GM12865 (cell line): ENCODE results near the gene PGGHG.

Experiments
- DNase-seq: peaks from one replicate; pipeline ENCODE4 v3.0.0; 2010; ENCODE audit warnings: low read depth
- H3K4me3 ChIP-seq: 2 replicates; pipeline ENCODE4 v1.5.1; 2011; ENCODE audit warnings: mild to moderate bottlenecking, low read depth, low read length, control low read depth
- TF ChIP-seq, protein P1 (sequence below): IDR thresholded peaks from 2 replicates; pipeline ENCODE4 v1.5.1; 2011; ENCODE audit warnings: low read length, control low read depth, low read depth, inconsistent platforms; ENCODE audit not compliant: insufficient read depth; ENCODE audit errors: missing control alignments

The PGGHG gene

DNA sequence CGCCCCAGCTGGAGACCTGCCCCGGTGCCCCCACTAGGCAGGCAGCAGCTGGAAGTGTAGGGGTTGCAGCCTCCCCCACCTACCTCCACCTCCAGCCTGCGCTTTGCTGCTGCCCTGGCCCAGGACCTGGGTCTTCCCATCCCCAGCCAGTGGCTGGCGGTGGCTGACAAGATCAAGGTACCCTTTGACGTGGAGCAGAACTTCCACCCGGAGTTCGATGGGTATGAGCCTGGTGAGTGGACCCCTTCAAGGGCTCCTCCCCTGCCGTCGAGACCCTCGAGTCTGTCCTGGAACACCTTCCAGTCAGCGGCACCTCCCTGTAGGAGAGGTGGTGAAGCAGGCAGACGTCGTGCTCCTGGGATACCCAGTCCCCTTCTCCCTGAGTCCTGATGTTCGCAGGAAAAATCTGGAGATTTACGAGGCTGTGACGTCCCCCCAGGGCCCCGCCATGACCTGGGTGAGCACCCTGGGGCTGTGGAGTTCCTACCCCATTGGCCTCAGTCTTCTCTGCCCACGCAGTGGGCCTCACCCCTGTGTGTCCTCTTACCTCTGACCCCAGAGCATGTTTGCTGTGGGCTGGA is 4.4 kb downstream of the PGGHG start:
- H3K4me3 ChIP-seq = no peak overlapping the region
- TF ChIP-seq, protein P1, sequence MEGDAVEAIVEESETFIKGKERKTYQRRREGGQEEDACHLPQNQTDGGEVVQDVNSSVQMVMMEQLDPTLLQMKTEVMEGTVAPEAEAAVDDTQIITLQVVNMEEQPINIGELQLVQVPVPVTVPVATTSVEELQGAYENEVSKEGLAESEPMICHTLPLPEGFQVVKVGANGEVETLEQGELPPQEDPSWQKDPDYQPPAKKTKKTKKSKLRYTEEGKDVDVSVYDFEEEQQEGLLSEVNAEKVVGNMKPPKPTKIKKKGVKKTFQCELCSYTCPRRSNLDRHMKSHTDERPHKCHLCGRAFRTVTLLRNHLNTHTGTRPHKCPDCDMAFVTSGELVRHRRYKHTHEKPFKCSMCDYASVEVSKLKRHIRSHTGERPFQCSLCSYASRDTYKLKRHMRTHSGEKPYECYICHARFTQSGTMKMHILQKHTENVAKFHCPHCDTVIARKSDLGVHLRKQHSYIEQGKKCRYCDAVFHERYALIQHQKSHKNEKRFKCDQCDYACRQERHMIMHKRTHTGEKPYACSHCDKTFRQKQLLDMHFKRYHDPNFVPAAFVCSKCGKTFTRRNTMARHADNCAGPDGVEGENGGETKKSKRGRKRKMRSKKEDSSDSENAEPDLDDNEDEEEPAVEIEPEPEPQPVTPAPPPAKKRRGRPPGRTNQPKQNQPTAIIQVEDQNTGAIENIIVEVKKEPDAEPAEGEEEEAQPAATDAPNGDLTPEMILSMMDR = no peak
- no peak for DNase-seq

DNA sequence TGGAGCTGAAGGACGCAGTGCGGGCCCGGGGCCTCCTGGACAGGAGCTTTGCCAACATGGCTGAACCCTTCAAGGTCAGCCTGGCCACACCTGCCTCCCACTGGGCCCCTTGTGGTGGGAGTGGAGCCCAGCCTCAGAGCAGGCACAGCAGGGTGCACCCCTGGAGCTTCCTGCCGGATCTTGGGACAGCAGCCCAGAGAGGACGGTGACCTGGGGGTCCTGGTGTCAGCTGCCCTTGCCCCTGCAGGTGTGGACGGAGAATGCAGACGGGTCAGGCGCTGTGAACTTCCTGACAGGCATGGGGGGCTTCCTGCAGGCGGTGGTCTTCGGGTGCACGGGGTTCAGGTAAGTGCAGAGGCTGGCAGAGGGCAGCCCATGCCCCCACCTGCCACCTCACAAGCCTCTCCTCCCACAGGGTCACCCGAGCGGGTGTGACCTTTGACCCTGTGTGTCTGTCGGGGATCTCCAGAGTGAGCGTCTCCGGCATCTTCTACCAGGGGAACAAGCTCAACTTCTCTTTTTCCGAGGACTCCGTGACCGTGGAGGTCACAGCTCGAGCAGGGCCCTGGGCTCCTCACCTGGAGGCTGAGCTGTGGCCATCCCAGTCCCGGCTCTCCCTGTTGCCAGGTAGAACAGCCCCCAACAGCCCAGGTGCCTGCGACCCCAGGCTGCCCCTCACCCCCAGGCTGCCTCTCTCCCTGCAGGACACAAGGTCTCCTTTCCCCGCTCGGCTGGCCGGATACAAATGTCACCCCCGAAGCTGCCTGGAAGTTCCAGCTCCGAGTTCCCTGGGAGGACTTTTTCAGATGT is 5.1 kb downstream of the PGGHG start:
- TF ChIP-seq, protein P1 = no peak
- H3K4me3 ChIP-seq = no peak overlapping the region
- no peak for DNase-seq

DNA sequence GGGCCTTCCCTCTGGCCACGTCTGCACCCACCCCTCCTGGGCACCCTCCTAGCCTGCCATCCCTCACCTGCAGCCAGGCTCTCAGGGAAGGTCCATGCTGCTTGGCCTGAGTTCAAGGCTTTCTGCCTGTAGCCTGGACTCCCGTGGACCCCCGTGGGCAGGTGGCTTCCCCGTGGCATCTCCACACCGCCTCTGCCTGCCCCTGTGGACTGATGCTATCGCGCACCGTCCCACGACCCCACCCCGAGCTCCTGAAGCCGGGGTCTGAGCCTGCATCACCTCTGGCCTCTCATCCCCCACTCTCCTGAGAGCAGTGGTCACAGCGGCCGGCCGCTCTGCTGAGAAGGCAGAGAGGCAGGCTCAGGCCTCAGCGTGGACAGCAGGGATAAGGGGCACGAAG is 5.9 kb downstream of the PGGHG start:
- TF ChIP-seq, protein P1 = no peak
- no peak for DNase-seq
- no peak overlapping the region for H3K4me3 ChIP-seq

DNA sequence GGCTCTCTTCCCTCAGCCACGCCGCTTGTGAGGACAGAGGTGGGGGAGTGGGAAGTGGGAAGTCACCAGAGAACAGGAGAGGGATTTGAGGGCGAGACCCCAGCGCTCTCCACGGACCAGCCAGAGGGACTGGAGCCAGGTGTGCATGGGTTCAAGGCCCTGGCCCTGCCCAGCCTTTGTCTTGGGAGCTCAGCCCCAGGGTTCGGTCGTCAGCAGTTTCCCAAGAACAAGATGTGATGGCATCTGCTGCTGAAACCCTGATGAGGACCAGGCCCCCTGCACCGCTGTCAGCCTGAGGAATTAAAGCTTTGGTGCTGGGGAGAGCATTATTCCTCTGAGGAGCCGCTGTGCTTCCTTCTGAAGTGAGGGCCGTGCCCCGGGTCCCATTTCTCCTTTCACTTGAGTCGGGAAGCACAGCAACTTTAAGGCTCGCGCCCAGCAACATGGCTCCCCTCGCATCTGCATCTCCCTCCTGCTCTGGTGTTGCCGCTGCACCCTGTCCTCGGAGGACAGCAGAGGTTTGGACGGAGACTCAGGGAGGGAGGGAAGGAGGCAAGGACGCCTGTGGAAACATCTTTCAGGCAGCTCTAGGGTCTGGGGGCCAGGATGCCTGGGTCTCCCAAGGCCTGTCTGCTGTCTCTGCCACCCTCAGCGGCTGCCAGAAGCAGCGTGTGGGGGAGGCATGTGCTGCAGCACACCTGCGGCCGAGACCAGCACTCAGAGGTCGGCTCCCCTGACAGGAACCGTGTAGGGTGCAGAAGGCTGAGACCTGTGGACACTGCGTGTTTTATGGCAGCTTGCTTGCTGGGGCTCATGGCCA is 6.6 kb downstream of the PGGHG start:
- TF ChIP-seq, protein P1 = no peak
- no peak for DNase-seq
- no peak overlapping the region for H3K4me3 ChIP-seq

DNA sequence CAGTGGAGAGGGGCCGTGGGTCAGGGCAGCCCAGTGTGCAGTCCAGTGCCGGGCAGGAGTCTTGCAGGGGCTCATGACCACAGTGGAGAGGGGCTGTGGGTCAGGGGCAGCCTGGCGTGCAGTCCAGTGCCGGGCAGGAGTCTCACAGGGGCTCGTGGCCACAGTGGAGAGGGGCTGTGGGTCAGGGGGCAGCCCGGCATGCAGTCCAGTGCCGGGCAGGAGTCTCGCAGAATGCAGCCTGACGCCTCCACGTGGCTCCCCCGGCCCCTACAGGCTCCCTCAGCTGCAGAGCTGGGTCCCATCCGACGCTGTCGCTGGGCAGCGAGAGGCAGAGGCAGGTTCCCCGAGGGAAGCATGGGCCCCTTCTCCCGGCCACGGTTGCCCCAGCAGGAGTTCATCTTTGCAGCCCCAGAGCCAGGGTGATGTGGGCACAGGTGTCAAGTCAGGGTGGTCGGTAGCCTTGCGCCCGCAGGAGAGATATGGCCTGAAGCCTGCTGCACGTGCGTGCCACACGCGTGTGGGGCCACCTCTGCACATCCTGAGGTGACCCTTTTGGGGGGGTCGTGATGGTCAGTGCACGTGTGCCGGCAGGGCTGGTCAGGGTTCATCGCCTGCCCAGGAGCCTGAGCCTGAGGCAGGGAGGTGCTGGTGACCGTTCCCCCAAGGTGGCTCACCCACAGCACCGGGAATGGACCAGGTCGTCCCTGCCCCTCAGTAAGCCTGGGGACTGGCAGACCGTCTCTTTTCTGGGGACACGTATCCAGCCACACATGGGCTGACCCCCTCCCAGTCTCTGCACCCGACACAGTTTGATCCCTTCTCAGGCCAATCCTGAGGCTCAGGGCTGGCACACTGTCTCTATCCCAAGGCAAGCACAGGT is 7.5 kb downstream of the PGGHG start:
- TF ChIP-seq, protein P1 = no peak
- DNase-seq = no peak
- H3K4me3 ChIP-seq = no peak overlapping the region

DNA sequence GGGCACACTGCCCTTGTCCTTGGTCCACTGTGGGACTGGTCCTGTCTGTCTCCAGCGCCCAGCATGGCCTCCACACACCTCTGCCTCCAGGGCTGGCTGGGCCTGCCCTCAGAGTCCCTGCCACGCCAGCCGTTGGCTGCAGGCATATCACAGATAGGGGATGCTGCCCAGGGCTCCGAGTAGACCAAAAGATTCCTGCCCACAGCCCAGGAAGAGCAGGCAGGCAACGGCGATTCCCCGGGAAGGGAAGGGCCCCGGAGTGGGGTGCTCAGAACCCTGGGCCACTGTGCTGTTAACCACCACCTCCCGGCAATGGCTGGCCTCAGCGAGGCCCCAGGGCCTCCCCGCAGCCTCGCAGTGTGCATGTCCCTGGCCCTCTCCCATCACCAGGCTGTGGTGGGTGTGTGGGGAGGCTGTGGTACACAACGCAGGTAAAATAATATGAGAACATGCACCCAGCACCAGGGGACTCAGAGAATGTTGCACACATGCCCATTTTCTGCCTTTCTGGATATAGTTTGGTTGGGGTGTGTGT is 8.2 kb downstream of the PGGHG start:
- TF ChIP-seq, protein P1 = no peak
- no peak overlapping the region for H3K4me3 ChIP-seq
- DNase-seq = no peak
